Right atrium auricular region (tissue), 2 donors: ENCODE results near the gene GPR143. TPM values are rescaled to one million over a fixed set of nuclear protein-coding genes. Genes with fewer than 3 reads are reported as not detected.

ENCODE experiments used
- DNase-seq: peaks from one replicate; pipeline ENCODE4 v3.0.0-alpha.2; 2019; ENCODE audit warnings: low spot score
- H3K27ac ChIP-seq, 2 donors: fragments of 200-600 bp; sonication (generic); 1 replicate in 1 of 2; 2 replicates in 1 of 2; pipeline ENCODE4 v1.5.1; 2016 to 2019
- H3K27me3 ChIP-seq, 2 donors: fragments of 200-600 bp; sonication (generic); one replicate each; pipeline versions ENCODE4 v1.5.1 to v1.6.0; 2017 to 2019
- H3K36me3 ChIP-seq: fragments of 200-600 bp; sonication (generic); one replicate; pipeline ENCODE4 v1.5.1; 2016
- H3K4me1 ChIP-seq, 2 donors: fragments of 200-600 bp; sonication (generic); one replicate each; pipeline versions ENCODE4 v1.5.1 to v1.6.0; 2017 to 2019
- H3K4me3 ChIP-seq, 2 donors: fragments of 200-600 bp; sonication (generic); 1 replicate in 1 of 2; 2 replicates in 1 of 2; pipeline ENCODE4 v1.5.1; 2017 to 2019; ENCODE audit warnings: mild to moderate bottlenecking in 1 of 2, moderate library complexity in 1 of 2
- H3K9me3 ChIP-seq, 2 donors: fragments of 200-600 bp; sonication (generic); one replicate each; pipeline ENCODE4 v1.5.1; 2019
- total RNA-seq, 2 donors: library from RNA; depleted of rRNA; stranded (reverse); fragments of >200 nt; gene quantifications; one replicate each; pipeline ENCODE4 v1.1.0, GENCODE V29; 2016
- TF ChIP-seq, protein P1 (sequence below), 2 donors: fragments of 200-600 bp; sonication (generic); IDR thresholded peaks; one replicate each; pipeline ENCODE4 v1.5.1; 2019; ENCODE audit warnings: antibody characterized with exemption in 2 of 2

GPR143 gene
- total RNA-seq, 2 donors from 2014 or later, result 0.31 to 1.1 TPM

DNA sequence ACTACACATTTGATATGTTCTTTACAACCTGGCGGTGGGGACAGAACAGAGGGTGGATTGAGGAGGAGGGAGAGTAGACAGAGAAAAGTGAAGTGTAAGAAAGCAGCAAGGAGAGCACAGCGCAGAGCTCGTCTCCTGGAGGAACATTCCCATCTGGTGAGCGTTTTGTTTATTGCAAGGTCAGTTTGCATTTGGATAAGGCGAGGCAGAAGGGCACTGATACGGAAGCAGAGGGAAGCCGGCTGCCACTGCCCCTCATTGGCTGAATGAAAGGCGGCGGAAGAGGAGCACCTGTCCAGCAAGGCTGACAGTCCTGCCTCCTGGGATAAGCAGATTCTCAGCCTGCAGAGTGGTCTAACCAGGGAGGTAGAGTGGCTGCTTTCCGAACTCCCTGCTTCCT, 83.2 kb downstream of the GPR143 start:
- H3K27me3 ChIP-seq, result no peaks in the 10 kb centered on the region
- no peaks in the 10 kb centered on the region for H3K4me1 ChIP-seq
- no peak overlapping the region for H3K4me3 ChIP-seq
- no peaks in the 10 kb centered on the region for H3K36me3 ChIP-seq
- TF ChIP-seq, protein P1, sequence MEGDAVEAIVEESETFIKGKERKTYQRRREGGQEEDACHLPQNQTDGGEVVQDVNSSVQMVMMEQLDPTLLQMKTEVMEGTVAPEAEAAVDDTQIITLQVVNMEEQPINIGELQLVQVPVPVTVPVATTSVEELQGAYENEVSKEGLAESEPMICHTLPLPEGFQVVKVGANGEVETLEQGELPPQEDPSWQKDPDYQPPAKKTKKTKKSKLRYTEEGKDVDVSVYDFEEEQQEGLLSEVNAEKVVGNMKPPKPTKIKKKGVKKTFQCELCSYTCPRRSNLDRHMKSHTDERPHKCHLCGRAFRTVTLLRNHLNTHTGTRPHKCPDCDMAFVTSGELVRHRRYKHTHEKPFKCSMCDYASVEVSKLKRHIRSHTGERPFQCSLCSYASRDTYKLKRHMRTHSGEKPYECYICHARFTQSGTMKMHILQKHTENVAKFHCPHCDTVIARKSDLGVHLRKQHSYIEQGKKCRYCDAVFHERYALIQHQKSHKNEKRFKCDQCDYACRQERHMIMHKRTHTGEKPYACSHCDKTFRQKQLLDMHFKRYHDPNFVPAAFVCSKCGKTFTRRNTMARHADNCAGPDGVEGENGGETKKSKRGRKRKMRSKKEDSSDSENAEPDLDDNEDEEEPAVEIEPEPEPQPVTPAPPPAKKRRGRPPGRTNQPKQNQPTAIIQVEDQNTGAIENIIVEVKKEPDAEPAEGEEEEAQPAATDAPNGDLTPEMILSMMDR (IDR thresholded peaks at IDR 0.05), result peak in 1 of 2 donors; percentile 40
- no peak for DNase-seq
- H3K9me3 ChIP-seq, result no peaks in the 10 kb centered on the region
- H3K27ac ChIP-seq, result no peak overlapping the region

DNA sequence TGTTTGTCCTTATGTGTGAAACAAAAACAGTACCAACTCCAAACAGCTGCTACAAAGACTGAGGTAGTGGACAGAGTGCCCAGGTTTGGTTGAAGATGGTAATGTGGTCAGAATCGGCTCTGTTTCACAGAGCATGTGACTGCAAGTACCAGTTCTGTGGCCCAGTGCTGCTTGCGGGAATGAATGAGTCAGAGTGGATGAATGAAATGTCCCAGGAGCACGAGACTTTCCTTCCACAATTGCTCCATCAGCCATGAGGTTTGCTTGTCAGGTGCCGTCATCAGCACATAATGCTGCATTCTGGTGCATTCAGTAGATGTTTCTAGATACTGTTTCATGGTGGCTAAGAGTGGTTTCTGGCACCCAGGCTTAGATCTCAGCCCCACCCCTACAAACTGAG, 84.2 kb downstream of the GPR143 start:
- H3K36me3 ChIP-seq, result no peaks in the 10 kb centered on the region
- H3K27me3 ChIP-seq, result no peaks in the 10 kb centered on the region
- TF ChIP-seq, protein P1 (IDR thresholded peaks at IDR 0.05), result no peak
- H3K27ac ChIP-seq, result no peak overlapping the region
- no peaks in the 10 kb centered on the region for H3K4me1 ChIP-seq
- H3K9me3 ChIP-seq, result no peaks in the 10 kb centered on the region
- no peak for DNase-seq
- H3K4me3 ChIP-seq, result no peak overlapping the region

DNA sequence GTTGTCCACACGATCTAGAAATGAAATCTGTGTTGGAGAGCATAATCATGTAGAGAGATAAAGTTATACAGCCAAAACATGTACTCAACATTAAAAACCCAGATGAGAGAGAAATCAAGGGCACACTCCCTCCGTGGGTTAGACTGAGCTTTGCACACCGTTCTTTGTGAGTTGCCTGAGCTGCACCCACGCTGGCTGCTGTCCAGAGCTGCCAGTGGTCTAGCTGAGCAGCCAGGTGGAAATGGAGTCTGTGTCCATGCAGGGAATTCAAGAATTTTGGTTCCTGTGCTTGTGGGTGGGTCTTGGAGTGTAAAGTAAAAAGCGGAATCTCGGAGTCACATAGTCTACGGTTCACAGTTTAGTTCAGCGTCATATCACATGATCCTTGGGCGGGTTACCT, 84.6 kb downstream of the GPR143 start:
- H3K27me3 ChIP-seq, result no peaks in the 10 kb centered on the region
- H3K27ac ChIP-seq, result no peak overlapping the region
- no peak overlapping the region for H3K4me3 ChIP-seq
- no peaks in the 10 kb centered on the region for H3K4me1 ChIP-seq
- no peaks in the 10 kb centered on the region for H3K9me3 ChIP-seq
- TF ChIP-seq, protein P1 (IDR thresholded peaks at IDR 0.05), result no peak
- DNase-seq, result no peak
- H3K36me3 ChIP-seq, result no peaks in the 10 kb centered on the region

DNA sequence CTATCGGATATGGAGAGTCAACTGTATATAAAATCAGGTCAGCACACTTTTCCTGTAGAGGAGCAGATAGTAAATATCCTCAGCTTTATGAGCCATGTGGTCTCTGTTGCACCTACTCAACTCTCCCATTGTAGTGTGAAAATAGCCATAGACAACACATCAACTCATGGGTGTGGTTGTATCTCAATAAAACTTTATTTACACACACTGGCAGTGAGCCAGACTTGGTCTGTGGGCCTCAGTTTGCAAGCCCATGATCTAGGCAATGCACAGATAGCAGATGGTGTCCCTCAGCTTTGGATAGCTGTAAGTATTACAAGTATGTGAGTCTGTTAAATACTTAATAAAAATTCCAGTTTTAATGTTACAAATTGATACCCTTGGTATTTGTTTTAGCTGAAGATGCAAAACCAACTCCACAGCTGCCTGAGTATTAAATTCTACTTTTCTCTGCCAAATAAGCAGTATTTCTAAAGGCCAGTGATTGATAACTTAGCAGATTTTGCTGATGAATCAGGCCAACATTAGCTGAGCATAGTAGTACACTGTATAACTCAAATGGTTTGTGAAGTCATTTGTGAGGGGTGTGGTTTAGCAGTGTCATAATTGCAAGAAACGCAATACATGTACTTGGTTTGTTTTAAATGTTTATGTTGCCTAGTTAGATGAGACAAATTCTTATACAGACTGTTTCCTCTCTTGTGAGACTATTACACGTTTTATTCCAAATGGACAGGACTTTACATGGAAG, 87.3 kb downstream of the GPR143 start:
- Histone ChIP-seq H3K4me3 (no peak overlapping the region), H3K27me3 (no peaks in the 10 kb centered on the region), H3K9me3 (no peaks in the 10 kb centered on the region), H3K36me3 (no peaks in the 10 kb centered on the region), H3K27ac (no peak overlapping the region), H3K4me1 (no peaks in the 10 kb centered on the region)
- no peak for DNase-seq
- TF ChIP-seq, protein P1 (IDR thresholded peaks at IDR 0.05), result no peak

DNA sequence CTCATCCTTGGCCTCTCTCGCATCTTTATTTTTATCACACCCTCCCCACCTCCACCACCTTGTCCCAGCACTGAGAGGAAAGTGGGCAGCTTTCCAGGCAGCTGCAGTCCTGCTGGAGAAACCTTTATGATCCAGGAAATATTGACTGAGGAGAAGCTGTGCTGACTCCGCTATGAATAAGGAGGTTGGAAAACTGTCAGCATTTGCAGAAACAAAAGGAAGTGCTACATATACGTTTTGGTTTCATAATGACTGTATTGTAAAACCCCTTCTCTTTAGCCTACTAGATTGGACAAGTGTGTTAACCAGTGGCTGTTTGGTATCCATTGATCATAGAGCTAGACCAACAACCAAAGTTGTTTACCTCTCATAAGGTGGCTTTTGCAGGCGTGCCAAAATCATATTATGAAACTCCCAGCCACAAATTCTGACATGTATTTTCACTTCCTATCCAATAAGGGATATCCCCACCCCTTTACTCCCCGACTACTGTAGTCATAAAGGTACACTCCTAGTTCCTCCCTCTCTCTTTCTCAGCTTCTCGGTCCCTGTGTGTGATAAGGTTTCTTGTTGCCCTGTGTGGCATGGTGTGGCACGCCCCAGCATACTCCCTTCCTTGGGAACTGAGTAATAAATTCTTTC, 88.4 kb downstream of the GPR143 start:
- no peaks in the 10 kb centered on the region for H3K36me3 ChIP-seq
- H3K27me3 ChIP-seq, result no peaks in the 10 kb centered on the region
- no peaks in the 10 kb centered on the region for H3K9me3 ChIP-seq
- no peak for DNase-seq
- no peaks in the 10 kb centered on the region for H3K4me1 ChIP-seq
- TF ChIP-seq, protein P1 (IDR thresholded peaks at IDR 0.05), result no peak
- H3K27ac ChIP-seq, result no peak overlapping the region
- no peak overlapping the region for H3K4me3 ChIP-seq
